ENCODE data around the gene GPR42.

DNA sequence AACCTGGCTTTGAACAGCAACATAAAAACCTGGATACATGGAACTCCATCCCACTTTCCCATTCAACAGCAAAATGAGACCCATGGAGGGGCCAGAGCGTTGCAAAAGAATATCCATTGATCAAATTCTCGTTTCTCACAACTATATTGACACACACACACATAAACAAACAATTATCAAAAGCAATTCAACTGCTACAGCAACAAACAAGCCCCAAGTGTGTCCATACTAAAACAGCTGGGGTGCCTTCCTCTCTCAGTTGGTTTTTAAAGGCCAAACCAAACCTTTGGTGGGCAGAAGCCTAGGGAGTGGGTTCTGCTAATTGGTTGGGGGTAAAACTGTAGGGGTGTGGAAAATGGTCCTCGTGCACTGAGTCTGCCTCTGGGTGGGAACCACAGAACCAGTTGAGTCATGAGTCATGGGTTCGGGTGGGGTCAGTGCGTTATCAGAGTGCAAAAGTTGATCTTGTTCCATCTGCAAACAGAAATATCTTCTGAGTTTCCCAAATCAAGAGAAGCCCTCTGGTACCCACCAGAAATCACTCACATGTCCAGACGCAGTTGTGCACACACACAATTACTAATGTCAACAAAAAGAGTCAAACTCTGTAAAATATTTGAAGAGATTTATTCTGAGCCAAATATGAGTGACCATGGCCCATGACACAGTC is 18.5 kb downstream of the GPR42 start:
- TF ChIP-seq, protein P1, sequence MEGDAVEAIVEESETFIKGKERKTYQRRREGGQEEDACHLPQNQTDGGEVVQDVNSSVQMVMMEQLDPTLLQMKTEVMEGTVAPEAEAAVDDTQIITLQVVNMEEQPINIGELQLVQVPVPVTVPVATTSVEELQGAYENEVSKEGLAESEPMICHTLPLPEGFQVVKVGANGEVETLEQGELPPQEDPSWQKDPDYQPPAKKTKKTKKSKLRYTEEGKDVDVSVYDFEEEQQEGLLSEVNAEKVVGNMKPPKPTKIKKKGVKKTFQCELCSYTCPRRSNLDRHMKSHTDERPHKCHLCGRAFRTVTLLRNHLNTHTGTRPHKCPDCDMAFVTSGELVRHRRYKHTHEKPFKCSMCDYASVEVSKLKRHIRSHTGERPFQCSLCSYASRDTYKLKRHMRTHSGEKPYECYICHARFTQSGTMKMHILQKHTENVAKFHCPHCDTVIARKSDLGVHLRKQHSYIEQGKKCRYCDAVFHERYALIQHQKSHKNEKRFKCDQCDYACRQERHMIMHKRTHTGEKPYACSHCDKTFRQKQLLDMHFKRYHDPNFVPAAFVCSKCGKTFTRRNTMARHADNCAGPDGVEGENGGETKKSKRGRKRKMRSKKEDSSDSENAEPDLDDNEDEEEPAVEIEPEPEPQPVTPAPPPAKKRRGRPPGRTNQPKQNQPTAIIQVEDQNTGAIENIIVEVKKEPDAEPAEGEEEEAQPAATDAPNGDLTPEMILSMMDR (IDR thresholded peaks at IDR 0.05): no peak
- TF ChIP-seq TEAD1 (CRISPR knock-in tag; IDR thresholded peaks at IDR 0.05) (no peak), MXD4 (CRISPR knock-in tag; IDR thresholded peaks at IDR 0.05; ENCODE audit: borderline replicate concordance) (no peak), TEAD4 (CRISPR knock-in tag; IDR thresholded peaks at IDR 0.05) (no peak)
- TF ChIP-seq, protein P2, sequence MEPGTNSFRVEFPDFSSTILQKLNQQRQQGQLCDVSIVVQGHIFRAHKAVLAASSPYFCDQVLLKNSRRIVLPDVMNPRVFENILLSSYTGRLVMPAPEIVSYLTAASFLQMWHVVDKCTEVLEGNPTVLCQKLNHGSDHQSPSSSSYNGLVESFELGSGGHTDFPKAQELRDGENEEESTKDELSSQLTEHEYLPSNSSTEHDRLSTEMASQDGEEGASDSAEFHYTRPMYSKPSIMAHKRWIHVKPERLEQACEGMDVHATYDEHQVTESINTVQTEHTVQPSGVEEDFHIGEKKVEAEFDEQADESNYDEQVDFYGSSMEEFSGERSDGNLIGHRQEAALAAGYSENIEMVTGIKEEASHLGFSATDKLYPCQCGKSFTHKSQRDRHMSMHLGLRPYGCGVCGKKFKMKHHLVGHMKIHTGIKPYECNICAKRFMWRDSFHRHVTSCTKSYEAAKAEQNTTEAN (CRISPR knock-in tag; IDR thresholded peaks at IDR 0.05): no peak
- TF ChIP-seq, protein P3, sequence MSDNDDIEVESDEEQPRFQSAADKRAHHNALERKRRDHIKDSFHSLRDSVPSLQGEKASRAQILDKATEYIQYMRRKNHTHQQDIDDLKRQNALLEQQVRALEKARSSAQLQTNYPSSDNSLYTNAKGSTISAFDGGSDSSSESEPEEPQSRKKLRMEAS (CRISPR knock-in tag; IDR thresholded peaks at IDR 0.05): no peak

All from WTC11 (cell line).